Adrenal gland (tissue), 12 donors: ENCODE results near the gene EMC1. TPM values are rescaled to one million over a fixed set of nuclear protein-coding genes. Genes with fewer than 3 reads are reported as not detected.

Source experiments
- DNase-seq, 7 donors: peaks; one replicate each; pipeline ENCODE4 v3.0.0-alpha.2; 2019 to 2020
- H3K27ac ChIP-seq, 5 donors: fragments of 200-600 bp; sonication (generic) in 4 of 5; 1 replicate in 3 of 5; 2 replicates in 2 of 5; pipeline versions ENCODE4 v1.5.1 to v1.8.0; 2016 to 2020; ENCODE audit warnings: mild to moderate bottlenecking in 1 of 5
- H3K27me3 ChIP-seq: fragments of 200-600 bp; 2 replicates; pipeline ENCODE4 v1.8.0; 2021
- H3K36me3 ChIP-seq, 2 donors: fragments of 200-600 bp; replicated peaks in 1 of 2; 1 replicate in 1 of 2; 2 replicates in 1 of 2; pipeline versions ENCODE4 v1.5.1 to v1.8.0; 2018 to 2022
- H3K4me1 ChIP-seq, 2 donors: fragments of 200-600 bp; replicated peaks in 1 of 2; 1 replicate in 1 of 2; 2 replicates in 1 of 2; pipeline versions ENCODE4 v1.5.1 to v1.8.0; 2018 to 2021
- H3K4me3 ChIP-seq, 4 donors: fragments of 200-600 bp; sonication (generic) in 3 of 4; one replicate each; pipeline ENCODE4 v1.5.1; 2016 to 2018
- H3K9me3 ChIP-seq, 3 donors: fragments of 200-600 bp; sonication (generic) in 1 of 3; replicated peaks in 1 of 3; 1 replicate in 2 of 3; 2 replicates in 1 of 3; pipeline versions ENCODE4 v1.5.1 to v1.8.0; 2016 to 2021
- POLR2A ChIP-seq, 2 donors: fragments of 450-650 bp; IDR thresholded peaks; one replicate each; pipeline ENCODE4 v1.6.1; 2017; ENCODE audit warnings: antibody characterized with exemption in 2 of 2, mild to moderate bottlenecking in 2 of 2, moderate library complexity in 1 of 2
- WGBS, 4 donors: extraction: QIAGEN DNeasy Blood & Tissue Kit in 2 of 4; methylation state at CpG; one replicate each; pipeline versions ENCODE4 v1.1.5 to v1.1.7; 2013 to 2017; 5-methylcytosine and 5-hydroxymethylcytosine counted together
- intact Hi-C, 2 donors: fragments of 100-400 bp; cut with DNase I; formaldehyde crosslinking; loops; one replicate each; pipeline versions ENCODE4 v1.14.1 to v1.15.0; 2022 to 2023
- polyA plus RNA-seq, 3 donors: library from polyadenylated mRNA; stranded (reverse); fragments of 200-250 nt in 2 of 3; fragments of 350-450 nt in 1 of 3; fragmentation: Illumina TruSeq in 1 of 3; extraction: RNeasy Lipid Tissue Mini Kit (QIAGEN cat#74804) in 1 of 3; gene quantifications; one replicate each; pipeline ENCODE4 v1.2.3, GENCODE V29; 2013 to 2014
- total RNA-seq, 9 donors: library from RNA; depleted of rRNA in 4 of 9; stranded (reverse); fragments of >200 nt in 4 of 9; fragments of 120-200 nt in 1 of 9; fragmentation: NEBNext Ultra II Directional in 1 of 9; extraction: Animal tissue kit (Norgen Biotek cat#: 25700) in 1 of 9; gene quantifications; one replicate each; pipeline versions ENCODE4 v1.1.0 to v1.2.4, GENCODE V29; 2013 to 2023
- TF ChIP-seq, protein P1 (sequence below), 6 experiments: fragments of 450-650 bp in 4 of 6; fragments of 200-600 bp in 2 of 6; sonication (generic) in 1 of 6; IDR thresholded peaks; 1 replicate in 5 of 6; 2 replicates in 1 of 6; pipeline versions ENCODE4 v1.5.1 to v1.8.0; 2016 to 2021; ENCODE audit warnings: antibody characterized with exemption in 6 of 6, mild to moderate bottlenecking in 2 of 6, moderate library complexity in 1 of 6
- donor health status: healthy with polysubstance abuse.
- donor health status: Bipolar disorder and iron deficiency.
- donor health status: DM: yes; HTN: yes; CAD: no.
- donor health status: DM: no; HTN: no; CAD: no.
- donor health status: DM: no; HTN: no; CAD: no.
- donor health status: DM: yes; HTN: yes; CAD: no.

EMC1 gene
- total and polyA plus RNA-seq, 12 donors = 8.9 to 64.8 (median 41.5) TPM

DNA sequence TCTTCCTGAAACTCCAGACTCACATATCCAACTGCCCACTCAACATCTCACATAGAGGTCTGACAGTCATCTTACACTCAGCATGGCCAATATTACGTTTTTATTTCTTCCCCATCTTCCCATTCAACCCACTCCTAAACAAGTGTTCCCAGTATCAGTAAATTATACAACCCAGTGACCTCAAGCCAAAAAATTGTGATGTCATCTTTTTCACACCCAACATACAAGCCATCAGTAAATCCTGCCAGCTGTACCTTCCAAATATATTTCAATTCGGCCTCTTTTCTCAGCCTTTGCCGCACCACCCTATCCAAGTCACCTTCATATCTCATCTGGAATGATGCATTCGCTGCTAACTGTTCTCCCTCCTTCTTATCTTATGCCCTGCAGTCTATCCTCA lies 60.9 kb downstream of the EMC1 start:
- TF ChIP-seq, protein P1, sequence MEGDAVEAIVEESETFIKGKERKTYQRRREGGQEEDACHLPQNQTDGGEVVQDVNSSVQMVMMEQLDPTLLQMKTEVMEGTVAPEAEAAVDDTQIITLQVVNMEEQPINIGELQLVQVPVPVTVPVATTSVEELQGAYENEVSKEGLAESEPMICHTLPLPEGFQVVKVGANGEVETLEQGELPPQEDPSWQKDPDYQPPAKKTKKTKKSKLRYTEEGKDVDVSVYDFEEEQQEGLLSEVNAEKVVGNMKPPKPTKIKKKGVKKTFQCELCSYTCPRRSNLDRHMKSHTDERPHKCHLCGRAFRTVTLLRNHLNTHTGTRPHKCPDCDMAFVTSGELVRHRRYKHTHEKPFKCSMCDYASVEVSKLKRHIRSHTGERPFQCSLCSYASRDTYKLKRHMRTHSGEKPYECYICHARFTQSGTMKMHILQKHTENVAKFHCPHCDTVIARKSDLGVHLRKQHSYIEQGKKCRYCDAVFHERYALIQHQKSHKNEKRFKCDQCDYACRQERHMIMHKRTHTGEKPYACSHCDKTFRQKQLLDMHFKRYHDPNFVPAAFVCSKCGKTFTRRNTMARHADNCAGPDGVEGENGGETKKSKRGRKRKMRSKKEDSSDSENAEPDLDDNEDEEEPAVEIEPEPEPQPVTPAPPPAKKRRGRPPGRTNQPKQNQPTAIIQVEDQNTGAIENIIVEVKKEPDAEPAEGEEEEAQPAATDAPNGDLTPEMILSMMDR (IDR thresholded peaks at IDR 0.05) = no peak
- TF ChIP-seq POLR2A (IDR thresholded peaks at IDR 0.05) = no peak
- 84 to 88% (median 87%) methylated on average over 4 of the region's 4 CpGs for WGBS, 4 donors
- Histone ChIP-seq H3K27ac (no peak overlapping the region), H3K4me1 (no peaks in the 10 kb centered on the region), H3K9me3 (no peaks in the 10 kb centered on the region), H3K27me3 (no peaks in the 10 kb centered on the region), H3K4me3 (no peak overlapping the region), H3K36me3 (peaks cover 0 to 95% of the 10 kb centered on the region in 2 donors)
- DNase-seq = no peak
- intact Hi-C loops = no loop called here

DNA sequence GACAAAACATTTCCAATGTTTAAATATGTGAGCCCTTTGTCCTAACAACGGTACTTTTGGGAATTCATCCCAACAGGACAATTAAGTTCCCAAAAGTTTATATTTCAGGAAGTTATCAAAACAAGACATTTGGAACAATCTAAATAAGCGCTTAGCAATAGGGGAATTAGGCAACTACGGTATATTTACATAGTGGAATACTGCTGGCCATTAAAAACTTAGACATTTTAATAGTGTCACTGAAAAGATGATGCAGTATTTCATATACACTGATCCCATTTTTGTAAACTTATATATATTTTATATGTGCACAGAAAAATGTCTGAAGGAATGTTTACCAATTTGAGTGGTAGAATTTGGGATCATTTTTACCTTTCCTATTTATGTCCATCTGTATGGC lies 62.1 kb downstream of the EMC1 start:
- 86 to 89% (median 88%) methylated on average over 3 of the region's 3 CpGs for WGBS, 4 donors
- no peak overlapping the region for H3K27ac ChIP-seq
- no peaks in the 10 kb centered on the region for H3K4me1 ChIP-seq
- intact Hi-C loops = no loop called here
- H3K9me3 ChIP-seq = no peaks in the 10 kb centered on the region
- H3K36me3 ChIP-seq = peaks cover 0 to 96% of the 10 kb centered on the region in 2 donors
- DNase-seq = no peak
- H3K27me3 ChIP-seq = no peaks in the 10 kb centered on the region
- no peak for TF ChIP-seq POLR2A (IDR thresholded peaks at IDR 0.05)
- TF ChIP-seq, protein P1 (IDR thresholded peaks at IDR 0.05) = no peak
- H3K4me3 ChIP-seq = no peak overlapping the region

DNA sequence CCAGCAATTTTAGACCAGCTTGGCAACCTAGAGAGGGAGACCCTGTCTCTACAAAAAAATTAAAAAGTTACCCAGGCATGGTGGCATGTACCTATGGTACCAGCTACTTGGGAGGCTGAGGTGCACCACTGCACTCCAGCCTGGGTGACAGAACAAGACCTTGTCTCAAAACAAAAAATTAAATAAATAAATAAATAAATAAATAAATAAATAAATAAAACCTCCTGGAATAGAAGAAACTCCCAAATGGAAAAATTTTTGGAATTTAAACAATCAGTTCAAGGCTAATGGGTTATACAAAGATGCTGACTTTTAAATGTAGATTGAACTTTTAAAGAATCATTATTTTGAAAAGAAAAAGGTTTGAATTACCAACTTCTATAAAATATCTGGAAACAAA lies 63.5 kb downstream of the EMC1 start:
- intact Hi-C loops = no loop called here
- Histone ChIP-seq H3K36me3 (peaks cover 0 to 96% of the 10 kb centered on the region in 2 donors), H3K27me3 (no peaks in the 10 kb centered on the region), H3K27ac (no peak overlapping the region), H3K9me3 (no peaks in the 10 kb centered on the region), H3K4me3 (no peak overlapping the region), H3K4me1 (no peaks in the 10 kb centered on the region)
- DNase-seq = no peak
- TF ChIP-seq POLR2A (IDR thresholded peaks at IDR 0.05) = no peak
- TF ChIP-seq, protein P1 (IDR thresholded peaks at IDR 0.05) = no peak

DNA sequence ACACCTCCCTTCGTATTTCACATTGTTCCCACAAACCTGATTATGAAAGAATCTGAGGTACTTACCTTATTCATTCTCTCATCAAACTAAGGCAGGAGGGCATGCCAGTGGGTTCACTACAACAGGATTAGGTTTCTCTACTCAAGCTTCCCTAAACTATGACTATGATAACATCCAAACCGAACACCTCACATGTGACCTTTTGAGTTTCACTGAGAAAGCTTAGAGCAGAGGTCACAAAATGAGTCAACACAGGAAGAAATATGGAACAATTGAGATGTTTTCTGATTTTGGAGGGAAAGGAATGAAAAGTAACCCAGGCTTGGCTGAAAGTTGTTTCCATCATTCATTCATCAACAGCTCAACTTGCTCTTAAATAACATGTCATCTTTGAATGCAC lies 65.3 kb downstream of the EMC1 start:
- intact Hi-C loops = no loop called here
- no peak for TF ChIP-seq POLR2A (IDR thresholded peaks at IDR 0.05)
- TF ChIP-seq, protein P1 (IDR thresholded peaks at IDR 0.05) = no peak
- Histone ChIP-seq H3K27me3 (no peaks in the 10 kb centered on the region), H3K9me3 (no peaks in the 10 kb centered on the region), H3K4me3 (no peak overlapping the region), H3K36me3 (peaks cover 0 to 92% of the 10 kb centered on the region in 2 donors), H3K4me1 (no peaks in the 10 kb centered on the region), H3K27ac (no peak overlapping the region)
- DNase-seq = no peak
- WGBS, 4 donors = 70 to 79% (median 74%) methylated on average over 2 of the region's 2 CpGs
